ENCODE results near the gene LCOR.

DNA sequence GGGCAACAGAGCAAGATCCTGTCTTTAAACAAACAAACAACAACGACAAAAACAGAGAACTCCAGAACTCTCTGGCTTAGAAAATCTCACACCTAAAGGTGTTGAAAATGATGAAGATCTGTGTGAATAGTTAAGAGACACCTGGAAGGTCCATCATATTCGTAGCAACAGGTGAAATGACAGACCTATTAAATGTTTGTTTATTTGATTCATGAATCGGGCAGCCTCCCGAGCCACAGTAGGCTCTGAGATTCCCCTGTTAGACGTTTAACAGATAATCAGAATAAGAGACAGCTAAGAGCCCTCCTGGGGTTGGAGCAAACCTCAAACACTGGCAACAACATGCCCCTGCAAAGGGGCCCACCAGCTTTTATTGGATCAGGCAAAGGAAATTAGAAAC is 103.7 kb downstream of the LCOR start:
- TF ChIP-seq, protein P1, sequence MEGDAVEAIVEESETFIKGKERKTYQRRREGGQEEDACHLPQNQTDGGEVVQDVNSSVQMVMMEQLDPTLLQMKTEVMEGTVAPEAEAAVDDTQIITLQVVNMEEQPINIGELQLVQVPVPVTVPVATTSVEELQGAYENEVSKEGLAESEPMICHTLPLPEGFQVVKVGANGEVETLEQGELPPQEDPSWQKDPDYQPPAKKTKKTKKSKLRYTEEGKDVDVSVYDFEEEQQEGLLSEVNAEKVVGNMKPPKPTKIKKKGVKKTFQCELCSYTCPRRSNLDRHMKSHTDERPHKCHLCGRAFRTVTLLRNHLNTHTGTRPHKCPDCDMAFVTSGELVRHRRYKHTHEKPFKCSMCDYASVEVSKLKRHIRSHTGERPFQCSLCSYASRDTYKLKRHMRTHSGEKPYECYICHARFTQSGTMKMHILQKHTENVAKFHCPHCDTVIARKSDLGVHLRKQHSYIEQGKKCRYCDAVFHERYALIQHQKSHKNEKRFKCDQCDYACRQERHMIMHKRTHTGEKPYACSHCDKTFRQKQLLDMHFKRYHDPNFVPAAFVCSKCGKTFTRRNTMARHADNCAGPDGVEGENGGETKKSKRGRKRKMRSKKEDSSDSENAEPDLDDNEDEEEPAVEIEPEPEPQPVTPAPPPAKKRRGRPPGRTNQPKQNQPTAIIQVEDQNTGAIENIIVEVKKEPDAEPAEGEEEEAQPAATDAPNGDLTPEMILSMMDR (IDR thresholded peaks at IDR 0.05) = no peak
- no peak for TF ChIP-seq POLR2A (IDR thresholded peaks at IDR 0.05)

All from heart left ventricle (tissue), 13 donors.